ENCODE results near the gene DUOXA1.
"Not testable (repeated sequence)": the region's sequence is repeated elsewhere in the genome, so short reads cannot be mapped to it uniquely, and the experiment has no call there.

Gene DUOXA1

GRCh38 chr15:45112143-45112590 is 17.5 kb downstream of the DUOXA1 start:
- DNase-seq, result no peak

GRCh38 chr15:45111390-45112142 is 18.1 kb downstream of the DUOXA1 start:
- no peak for DNase-seq

GRCh38 chr15:45110256-45110820 is 19.3 kb downstream of the DUOXA1 start:
- DNase-seq, result no peak

GRCh38 chr15:45107941-45108630 is 21.6 kb downstream of the DUOXA1 start:
- no peak for DNase-seq

- DNase-seq, result no peak
Measured at GRCh38 chr15:45106002-45106790, 23.5 kb downstream of the DUOXA1 start.

- DNase-seq, result no peak
Measured at GRCh38 chr15:45105586-45105985, 24.1 kb downstream of the DUOXA1 start.

GRCh38 chr15:45104170-45104569 is 25.5 kb downstream of the DUOXA1 start:
- DNase-seq, result not testable (repeated sequence)

- DNase-seq, result no peak
Measured at GRCh38 chr15:45102226-45102625, 27.5 kb downstream of the DUOXA1 start.

GRCh38 chr15:45101749-45102148 is 27.9 kb downstream of the DUOXA1 start:
- no peak for DNase-seq

- DNase-seq, result no peak
Measured at GRCh38 chr15:45100884-45101625, 28.6 kb downstream of the DUOXA1 start.

- DNase-seq, result no peak
Measured at GRCh38 chr15:45099549-45100165, 30.0 kb downstream of the DUOXA1 start.

GRCh38 chr15:45097466-45097865 is 32.2 kb downstream of the DUOXA1 start:
- DNase-seq, result no peak

- no peak for DNase-seq
Measured at GRCh38 chr15:45095661-45096060, 34.0 kb downstream of the DUOXA1 start.

- no peak for DNase-seq
Measured at GRCh38 chr15:45094358-45094730, 35.3 kb downstream of the DUOXA1 start.

GRCh38 chr15:45093622-45094357 is 35.9 kb downstream of the DUOXA1 start:
- DNase-seq, result no peak

- DNase-seq, result no peak
Measured at GRCh38 chr15:45093013-45093412, 36.7 kb downstream of the DUOXA1 start.

GRCh38 chr15:45091576-45091975 is 38.1 kb downstream of the DUOXA1 start:
- DNase-seq, result no peak

GRCh38 chr15:45091161-45091560 is 38.5 kb downstream of the DUOXA1 start:
- no peak for DNase-seq

- DNase-seq, result no peak
Measured at GRCh38 chr15:45089712-45090373, 39.8 kb downstream of the DUOXA1 start.

GRCh38 chr15:45088801-45089711 is 40.6 kb downstream of the DUOXA1 start:
- DNase-seq, result no peak
